IMR-90 (cell line): ENCODE data around the gene CDK5RAP2.

Source experiments
- BHLHE40 ChIP-seq: fragments of 150-350 bp; IDR thresholded peaks from 2 replicates; pipeline ENCODE4 v1.6.1; 2016; ENCODE audit warnings: mild to moderate bottlenecking, low read depth, low read length
- CTCF ChIP-seq: conservative IDR thresholded peaks from 2 replicates; pipeline ENCODE4 v1.5.1; 2012; ENCODE audit warnings: mild to moderate bottlenecking, low read depth, low read length, improper control_type of control experiment
- FOS ChIP-seq: fragments of 150-350 bp; IDR thresholded peaks from 2 replicates; pipeline ENCODE4 v1.6.1; 2016; ENCODE audit warnings: low read depth, low read length
- MXI1 ChIP-seq: IDR thresholded peaks from 2 replicates; pipeline ENCODE4 v1.6.1; 2012; ENCODE audit warnings: low read depth, mild to moderate bottlenecking, low read length, moderate library complexity, borderline replicate concordance
- POLR2A ChIP-seq: IDR thresholded peaks from 2 replicates; pipeline ENCODE4 v1.6.1; 2012; ENCODE audit warnings: mild to moderate bottlenecking, low read depth, low read length
- RCOR1 ChIP-seq: IDR thresholded peaks from 2 replicates; pipeline ENCODE4 v1.6.1; 2012; ENCODE audit warnings: mild to moderate bottlenecking, low read length, improper control_type of control experiment; ENCODE audit not compliant: insufficient replicate concordance
- RFX5 ChIP-seq: IDR thresholded peaks from 2 replicates; pipeline ENCODE4 v1.8.0; 2012; ENCODE audit warnings: low read depth, mild to moderate bottlenecking, low read length, moderate library complexity
- USF2 ChIP-seq: fragments of 150-350 bp; IDR thresholded peaks from 2 replicates; pipeline ENCODE4 v1.6.1; 2017; ENCODE audit warnings: mild to moderate bottlenecking, antibody characterized with exemption, low read length, low read depth
- TF ChIP-seq, protein P1 (sequence below): fragments of 150-350 bp; IDR thresholded peaks from 2 replicates; pipeline ENCODE4 v1.6.1; 2016; ENCODE audit warnings: low read depth, mild to moderate bottlenecking, low read length, moderate library complexity, borderline replicate concordance

- TF ChIP-seq USF2 (no peak), CTCF (no peak), BHLHE40 (no peak), FOS (no peak), POLR2A (no peak), MXI1 (no peak), RCOR1 (no peak), RFX5 (no peak)
- TF ChIP-seq, protein P1, sequence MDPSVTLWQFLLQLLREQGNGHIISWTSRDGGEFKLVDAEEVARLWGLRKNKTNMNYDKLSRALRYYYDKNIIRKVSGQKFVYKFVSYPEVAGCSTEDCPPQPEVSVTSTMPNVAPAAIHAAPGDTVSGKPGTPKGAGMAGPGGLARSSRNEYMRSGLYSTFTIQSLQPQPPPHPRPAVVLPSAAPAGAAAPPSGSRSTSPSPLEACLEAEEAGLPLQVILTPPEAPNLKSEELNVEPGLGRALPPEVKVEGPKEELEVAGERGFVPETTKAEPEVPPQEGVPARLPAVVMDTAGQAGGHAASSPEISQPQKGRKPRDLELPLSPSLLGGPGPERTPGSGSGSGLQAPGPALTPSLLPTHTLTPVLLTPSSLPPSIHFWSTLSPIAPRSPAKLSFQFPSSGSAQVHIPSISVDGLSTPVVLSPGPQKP: no peak
Measured at GRCh38 chr9:120440791-120441190, 139.2 kb downstream of the CDK5RAP2 start.
